ENCODE measurements around the gene ADAMTS17.

DNA sequence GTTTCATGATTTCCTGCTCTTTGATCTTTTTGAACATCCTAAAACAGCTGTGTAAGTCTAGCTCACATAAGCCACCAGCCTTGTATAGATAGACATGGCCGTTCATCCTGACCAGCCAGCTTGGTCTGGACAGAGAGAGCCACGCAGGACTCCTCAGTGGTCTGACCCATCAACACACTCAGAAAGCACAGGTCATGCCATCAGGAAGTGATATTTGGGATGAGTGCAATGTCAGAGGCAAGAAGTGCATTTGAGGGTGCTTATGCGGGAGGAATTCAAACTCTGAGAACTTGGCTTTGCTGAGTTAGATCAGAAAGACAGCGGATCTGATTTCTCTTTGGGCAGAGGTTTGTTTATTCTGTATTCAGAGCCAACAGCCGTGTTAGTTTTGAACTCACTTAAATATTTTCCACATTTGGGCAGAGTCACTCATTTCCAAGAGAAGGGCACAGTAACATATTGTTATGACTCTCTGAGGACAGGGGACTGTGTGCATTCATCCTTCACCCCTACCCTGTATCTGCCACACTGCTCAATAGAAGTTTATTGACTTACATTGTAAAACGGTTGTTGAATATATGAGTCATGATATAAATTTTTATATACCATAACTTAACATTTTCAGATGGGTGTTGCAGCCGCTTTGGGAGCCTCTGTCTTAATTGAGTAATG, 383.2 kb downstream of the ADAMTS17 start:
- TF ChIP-seq EP300 (IDR thresholded peaks at IDR 0.05; ENCODE audit: low read depth) (no peak), POLR2A (IDR thresholded peaks at IDR 0.05) (no peak)
- TF ChIP-seq, protein P1, sequence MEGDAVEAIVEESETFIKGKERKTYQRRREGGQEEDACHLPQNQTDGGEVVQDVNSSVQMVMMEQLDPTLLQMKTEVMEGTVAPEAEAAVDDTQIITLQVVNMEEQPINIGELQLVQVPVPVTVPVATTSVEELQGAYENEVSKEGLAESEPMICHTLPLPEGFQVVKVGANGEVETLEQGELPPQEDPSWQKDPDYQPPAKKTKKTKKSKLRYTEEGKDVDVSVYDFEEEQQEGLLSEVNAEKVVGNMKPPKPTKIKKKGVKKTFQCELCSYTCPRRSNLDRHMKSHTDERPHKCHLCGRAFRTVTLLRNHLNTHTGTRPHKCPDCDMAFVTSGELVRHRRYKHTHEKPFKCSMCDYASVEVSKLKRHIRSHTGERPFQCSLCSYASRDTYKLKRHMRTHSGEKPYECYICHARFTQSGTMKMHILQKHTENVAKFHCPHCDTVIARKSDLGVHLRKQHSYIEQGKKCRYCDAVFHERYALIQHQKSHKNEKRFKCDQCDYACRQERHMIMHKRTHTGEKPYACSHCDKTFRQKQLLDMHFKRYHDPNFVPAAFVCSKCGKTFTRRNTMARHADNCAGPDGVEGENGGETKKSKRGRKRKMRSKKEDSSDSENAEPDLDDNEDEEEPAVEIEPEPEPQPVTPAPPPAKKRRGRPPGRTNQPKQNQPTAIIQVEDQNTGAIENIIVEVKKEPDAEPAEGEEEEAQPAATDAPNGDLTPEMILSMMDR (IDR thresholded peaks at IDR 0.05), result no peak
